Stomach smooth muscle (tissue), 2 donors: ENCODE results near the gene CCDC97.
"Not testable (repeated sequence)": the region's sequence is repeated elsewhere in the genome, so short reads cannot be mapped to it uniquely, and the experiment has no call there.

Experiments used
- H3K27ac ChIP-seq: one replicate; pipeline ENCODE4 v1.7.0; 2013; ENCODE audit warnings: mild to moderate bottlenecking, low read length, inconsistent platforms
- H3K27me3 ChIP-seq, 2 donors: one replicate each; pipeline ENCODE4 v1.7.0; 2013; ENCODE audit warnings: low read length in 2 of 2; ENCODE audit not compliant: insufficient read depth in 2 of 2, control insufficient read depth in 1 of 2
- H3K36me3 ChIP-seq, 2 donors: one replicate each; pipeline ENCODE4 v1.7.0; 2013; ENCODE audit warnings: low read length in 2 of 2; ENCODE audit not compliant: control insufficient read depth in 2 of 2, insufficient read depth in 2 of 2
- H3K4me1 ChIP-seq: one replicate; pipeline ENCODE4 v1.7.0; 2013; ENCODE audit warnings: low read length; ENCODE audit not compliant: control insufficient read depth, insufficient read depth
- H3K4me3 ChIP-seq, 2 donors: one replicate each; pipeline ENCODE4 v1.7.0; 2013; ENCODE audit warnings: low read length in 2 of 2
- H3K9ac ChIP-seq, 2 donors: one replicate each; pipeline ENCODE4 v1.7.0; 2013; ENCODE audit warnings: low read length in 2 of 2, mild to moderate bottlenecking in 1 of 2
- H3K9me3 ChIP-seq, 2 donors: one replicate each; pipeline ENCODE4 v1.7.0; 2013; ENCODE audit warnings: low read length in 2 of 2; ENCODE audit not compliant: control insufficient read depth in 2 of 2
- donor health status: healthy.
- donor health status: Pancreatic carcinoma.

Gene CCDC97

DNA sequence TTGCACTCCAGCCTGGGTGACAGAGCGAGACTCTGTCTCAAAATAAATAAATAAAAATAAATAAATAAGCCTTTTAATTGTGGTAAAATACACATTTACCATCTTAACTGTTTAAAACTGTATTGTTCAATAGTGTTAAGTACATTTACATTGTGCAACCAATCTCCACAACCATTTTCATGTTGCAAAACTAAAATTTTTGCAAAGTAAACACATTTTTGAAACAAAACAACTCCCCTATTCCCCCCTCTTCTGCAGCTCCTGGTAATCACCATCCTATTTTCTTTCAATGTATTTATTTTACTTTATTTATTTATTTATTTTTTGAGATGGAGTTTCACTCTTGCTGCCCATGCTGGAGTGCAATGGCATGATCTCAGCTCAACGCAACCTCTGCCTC lies 59.8 kb downstream of the CCDC97 start:
- no peaks in the 10 kb centered on the region for H3K36me3 ChIP-seq
- H3K4me1 ChIP-seq: peaks cover 15% of the 10 kb centered on the region
- no peak overlapping the region for H3K27ac ChIP-seq
- H3K9ac ChIP-seq: no peak overlapping the region
- H3K27me3 ChIP-seq: no peaks in the 10 kb centered on the region
- no peak overlapping the region for H3K4me3 ChIP-seq
- H3K9me3 ChIP-seq: no peaks in the 10 kb centered on the region

GRCh38 chr19:41371119-41371518 lies 61.1 kb downstream of the CCDC97 start:
- H3K36me3 ChIP-seq, H3K9me3 ChIP-seq, H3K27ac ChIP-seq, H3K4me3 ChIP-seq, H3K9ac ChIP-seq, H3K27me3 ChIP-seq: not testable (repeated sequence)
- H3K4me1 ChIP-seq: peaks cover 18% of the 10 kb centered on the region

GRCh38 chr19:41371541-41371940 lies 61.6 kb downstream of the CCDC97 start:
- H3K36me3 ChIP-seq: no peaks in the 10 kb centered on the region
- peaks cover 22% of the 10 kb centered on the region for H3K4me1 ChIP-seq
- H3K27ac ChIP-seq: no peak overlapping the region

GRCh38 chr19:41372501-41372900 lies 62.5 kb downstream of the CCDC97 start:
- Histone ChIP-seq H3K36me3 (no peaks in the 10 kb centered on the region), H3K9ac (no peak overlapping the region), H3K4me1 (peaks cover 23% of the 10 kb centered on the region), H3K27ac (no peak overlapping the region), H3K4me3 (no peak overlapping the region), H3K27me3 (no peaks in the 10 kb centered on the region), H3K9me3 (no peaks in the 10 kb centered on the region)

More at GRCh38 chr19:41371541-41371940, 61.6 kb downstream of the CCDC97 start:
- H3K4me3 ChIP-seq: no peak overlapping the region
- no peak overlapping the region for H3K9ac ChIP-seq
- no peaks in the 10 kb centered on the region for H3K27me3 ChIP-seq
- H3K9me3 ChIP-seq: no peaks in the 10 kb centered on the region

GRCh38 chr19:41373993-41374392 lies 64.0 kb downstream of the CCDC97 start:
- H3K36me3 ChIP-seq: no peaks in the 10 kb centered on the region
- no peaks in the 10 kb centered on the region for H3K9me3 ChIP-seq
- peak overlapping the region; percentile 4 to 55 for H3K4me3 ChIP-seq
- peak overlapping the region; percentile 11 for H3K27ac ChIP-seq
- H3K4me1 ChIP-seq: peaks cover 23% of the 10 kb centered on the region
- no peaks in the 10 kb centered on the region for H3K27me3 ChIP-seq
- peak overlapping the region in 1 of 2 donors; percentile 29 for H3K9ac ChIP-seq
